Prostate gland (tissue), 2 donors: ENCODE data around the gene ACTL7B. TPM values are rescaled to one million over a fixed set of nuclear protein-coding genes. Genes with fewer than 3 reads are reported as not detected.

Source experiments
- DNase-seq: peaks from one replicate; pipeline ENCODE4 v3.0.0-alpha.2; 2019; ENCODE audit warnings: low spot score
- H3K27ac ChIP-seq, 2 donors: fragments of 200-600 bp; sonication (generic); 2 replicates each; pipeline ENCODE4 v1.5.1; 2017 to 2019
- H3K27me3 ChIP-seq: fragments of 200-600 bp; sonication (generic); replicated peaks from 2 replicates; pipeline ENCODE4 v1.5.1; 2019; ENCODE audit not compliant: insufficient read depth
- H3K36me3 ChIP-seq, 2 donors: fragments of 200-600 bp; sonication (generic); 1 replicate in 1 of 2; 2 replicates in 1 of 2; pipeline versions ENCODE4 v1.5.1 to v1.8.1; 2017 to 2019
- H3K4me1 ChIP-seq: fragments of 200-600 bp; sonication (generic); replicated peaks from 2 replicates; pipeline ENCODE4 v1.5.1; 2019
- H3K4me3 ChIP-seq, 2 donors: fragments of 200-600 bp; sonication (generic); 2 replicates each; pipeline ENCODE4 v1.5.1; 2017 to 2019
- H3K9me3 ChIP-seq: fragments of 200-600 bp; sonication (generic); 2 replicates; pipeline ENCODE4 v1.5.1; 2017
- POLR2A ChIP-seq: fragments of 450-650 bp; IDR thresholded peaks from one replicate; pipeline ENCODE4 v1.6.1; 2016; ENCODE audit warnings: antibody characterized with exemption, mild to moderate bottlenecking
- POLR2AphosphoS5 ChIP-seq: sonication (generic); formaldehyde crosslinking; IDR thresholded peaks from one replicate; pipeline ENCODE4 v1.6.1; 2017; ENCODE audit warnings: antibody characterized with exemption
- WGBS: methylation state at CpG from one replicate; pipeline ENCODE4 v1.1.5; 2018; 5-methylcytosine and 5-hydroxymethylcytosine counted together
- intact Hi-C: fragments of 100-400 bp; cut with DNase I; formaldehyde crosslinking; loops from one replicate; pipeline ENCODE4 v1.14.2; 2022
- total RNA-seq, 2 donors: library from RNA; depleted of rRNA; stranded (reverse); fragments of >200 nt; gene quantifications; one replicate each; pipeline ENCODE4 v1.1.0, GENCODE V29; 2016
- TF ChIP-seq, protein P1 (sequence below), 4 experiments: fragments of 200-600 bp in 2 of 4; fragments of 450-650 bp in 2 of 4; sonication (generic) in 2 of 4; IDR thresholded peaks; 1 replicate in 3 of 4; 2 replicates in 1 of 4; pipeline ENCODE4 v1.5.1; 2016 to 2019; ENCODE audit warnings: antibody characterized with exemption in 4 of 4, mild to moderate bottlenecking in 2 of 4, moderate library complexity in 2 of 4

Gene ACTL7B
- total RNA-seq, 2 donors from 2014 or later = 11.1 TPM; not detected in 1

DNA sequence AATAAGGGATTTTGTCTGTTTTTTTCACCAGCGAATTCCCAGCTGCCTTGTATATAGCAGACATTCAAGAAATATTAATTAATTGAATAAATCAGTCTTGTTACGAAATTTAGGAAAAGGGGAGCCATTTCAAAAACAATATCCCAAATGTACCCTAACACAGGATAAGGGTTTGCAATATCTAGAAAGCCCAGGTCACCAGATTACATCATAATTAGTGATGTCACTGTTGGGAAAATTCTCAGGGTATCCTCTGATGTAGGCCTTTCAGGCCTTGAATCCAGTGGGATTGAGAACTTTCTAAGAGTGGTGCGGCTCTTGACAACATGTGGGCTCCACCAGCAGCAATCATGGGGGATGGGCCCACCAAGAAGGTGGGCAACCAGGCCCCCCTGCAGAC, 6.2 kb upstream of the ACTL7B start, which contains the start of gene ACTL7A:
Gene ACTL7A (plus strand): TSS at position 270 of the 400 bp plus-strand sequence. CDS start 57 bp downstream, at position 327.
- H3K27me3 ChIP-seq = no peaks in the 10 kb centered on the region
- intact Hi-C loops = no loop called here
- 98% methylated on average over 3 of the region's 3 CpGs for WGBS
- DNase-seq = no peak
- H3K27ac ChIP-seq = no peak within 1 kb of the TSS
- H3K36me3 ChIP-seq = no peaks in the 10 kb centered on the region
- TF ChIP-seq POLR2AphosphoS5 (no peak), POLR2A (no peak)
- TF ChIP-seq, protein P1, sequence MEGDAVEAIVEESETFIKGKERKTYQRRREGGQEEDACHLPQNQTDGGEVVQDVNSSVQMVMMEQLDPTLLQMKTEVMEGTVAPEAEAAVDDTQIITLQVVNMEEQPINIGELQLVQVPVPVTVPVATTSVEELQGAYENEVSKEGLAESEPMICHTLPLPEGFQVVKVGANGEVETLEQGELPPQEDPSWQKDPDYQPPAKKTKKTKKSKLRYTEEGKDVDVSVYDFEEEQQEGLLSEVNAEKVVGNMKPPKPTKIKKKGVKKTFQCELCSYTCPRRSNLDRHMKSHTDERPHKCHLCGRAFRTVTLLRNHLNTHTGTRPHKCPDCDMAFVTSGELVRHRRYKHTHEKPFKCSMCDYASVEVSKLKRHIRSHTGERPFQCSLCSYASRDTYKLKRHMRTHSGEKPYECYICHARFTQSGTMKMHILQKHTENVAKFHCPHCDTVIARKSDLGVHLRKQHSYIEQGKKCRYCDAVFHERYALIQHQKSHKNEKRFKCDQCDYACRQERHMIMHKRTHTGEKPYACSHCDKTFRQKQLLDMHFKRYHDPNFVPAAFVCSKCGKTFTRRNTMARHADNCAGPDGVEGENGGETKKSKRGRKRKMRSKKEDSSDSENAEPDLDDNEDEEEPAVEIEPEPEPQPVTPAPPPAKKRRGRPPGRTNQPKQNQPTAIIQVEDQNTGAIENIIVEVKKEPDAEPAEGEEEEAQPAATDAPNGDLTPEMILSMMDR (IDR thresholded peaks at IDR 0.05) = no peak
- no peaks in the 10 kb centered on the region for H3K9me3 ChIP-seq
- H3K4me1 ChIP-seq = no peaks in the 10 kb centered on the region
- no peak within 1 kb of the TSS for H3K4me3 ChIP-seq

DNA sequence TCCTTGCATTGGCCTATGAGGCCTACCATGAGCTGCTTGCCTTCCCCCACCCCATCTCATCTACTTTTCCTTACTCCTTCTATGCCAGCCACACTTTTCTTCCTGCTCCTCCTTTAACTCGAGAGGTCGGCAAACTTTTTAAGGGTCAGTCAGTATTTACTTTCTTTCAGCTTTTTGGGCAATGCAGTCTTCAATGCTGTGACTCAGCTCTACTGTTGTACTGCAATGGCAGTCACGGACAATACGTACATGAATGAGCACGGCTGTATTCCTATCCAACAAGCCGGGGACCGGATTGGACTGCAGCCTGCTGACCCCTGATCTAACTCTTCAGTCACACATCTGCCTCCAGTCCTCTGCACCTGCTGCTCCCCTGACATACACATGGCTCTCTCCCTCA, 5.7 kb upstream of the ACTL7B start:
- H3K4me3 ChIP-seq = no peak overlapping the region
- intact Hi-C loops = no loop called here
- no peaks in the 10 kb centered on the region for H3K27me3 ChIP-seq
- no peaks in the 10 kb centered on the region for H3K4me1 ChIP-seq
- TF ChIP-seq POLR2A = no peak
- no peak overlapping the region for H3K27ac ChIP-seq
- WGBS = 72% methylated on average over 7 of the region's 7 CpGs
- H3K36me3 ChIP-seq = no peaks in the 10 kb centered on the region
- no peaks in the 10 kb centered on the region for H3K9me3 ChIP-seq
- DNase-seq = no peak

DNA sequence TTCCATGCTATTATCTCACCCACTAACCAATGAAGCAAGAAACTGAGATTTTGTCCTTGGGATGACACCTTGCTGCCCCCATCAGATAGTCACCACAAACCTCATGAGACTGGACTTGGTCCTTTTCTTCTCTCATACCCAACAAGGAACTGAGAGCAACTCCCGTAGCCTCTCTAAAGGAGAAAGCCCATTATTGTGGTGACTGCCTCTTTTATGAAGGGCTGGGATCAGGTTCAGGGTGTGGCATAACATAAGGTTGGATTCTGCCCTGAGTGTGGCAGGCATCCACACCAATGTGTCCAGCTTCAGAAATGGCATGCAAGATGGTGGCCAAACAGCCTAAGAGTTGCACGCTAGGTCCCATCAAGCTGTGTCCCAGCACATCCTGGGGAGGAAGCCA, 5.0 kb upstream of the ACTL7B start:
- no peak overlapping the region for H3K4me3 ChIP-seq
- no peaks in the 10 kb centered on the region for H3K27me3 ChIP-seq
- WGBS = 83% methylated on average over 2 of the region's 2 CpGs
- no peaks in the 10 kb centered on the region for H3K9me3 ChIP-seq
- DNase-seq = no peak
- TF ChIP-seq, protein P1 (IDR thresholded peaks at IDR 0.05) = no peak
- TF ChIP-seq POLR2A (no peak), POLR2AphosphoS5 (no peak)
- intact Hi-C loops = no loop called here
- H3K27ac ChIP-seq = no peak overlapping the region
- H3K36me3 ChIP-seq = no peaks in the 10 kb centered on the region
- no peaks in the 10 kb centered on the region for H3K4me1 ChIP-seq

- DNase-seq = no peak
- Histone ChIP-seq H3K36me3 (no peaks in the 10 kb centered on the region), H3K27ac (no peak overlapping the region), H3K27me3 (no peaks in the 10 kb centered on the region), H3K4me1 (no peaks in the 10 kb centered on the region), H3K9me3 (no peaks in the 10 kb centered on the region), H3K4me3 (no peak overlapping the region)
- TF ChIP-seq POLR2AphosphoS5 = no peak
- TF ChIP-seq, protein P1 (IDR thresholded peaks at IDR 0.05) = no peak
- TF ChIP-seq POLR2A = no peak
- 82% methylated on average over 4 of the region's 4 CpGs for WGBS
- intact Hi-C loops = no loop called here
These were observed 4.6 kb upstream of the ACTL7B start for GRCh38 chr9:108860354-108860753.

GRCh38 chr9:108859459-108860114, 3.8 kb upstream of the ACTL7B start:
- no peaks in the 10 kb centered on the region for H3K36me3 ChIP-seq
- no peaks in the 10 kb centered on the region for H3K9me3 ChIP-seq
- no peaks in the 10 kb centered on the region for H3K27me3 ChIP-seq
- intact Hi-C loops = no loop called here
- no peak overlapping the region for H3K4me3 ChIP-seq
- no peaks in the 10 kb centered on the region for H3K4me1 ChIP-seq
- DNase-seq = no peak
- TF ChIP-seq, protein P1 (IDR thresholded peaks at IDR 0.05) = no peak
- no peak overlapping the region for H3K27ac ChIP-seq
- WGBS = 77% methylated on average over 3 of the region's 3 CpGs
